GM19463 (cell line): ENCODE measurements around the gene COL2A1.

ENCODE experiments used
- ATAC-seq: cut with Tn5 transposase; IDR thresholded peaks from one replicate; pipeline ENCODE4 v1.9.1; 2021; ENCODE audit warnings: mild to moderate bottlenecking, moderate library complexity; ENCODE audit not compliant: unreplicated experiment

COL2A1 gene

DNA sequence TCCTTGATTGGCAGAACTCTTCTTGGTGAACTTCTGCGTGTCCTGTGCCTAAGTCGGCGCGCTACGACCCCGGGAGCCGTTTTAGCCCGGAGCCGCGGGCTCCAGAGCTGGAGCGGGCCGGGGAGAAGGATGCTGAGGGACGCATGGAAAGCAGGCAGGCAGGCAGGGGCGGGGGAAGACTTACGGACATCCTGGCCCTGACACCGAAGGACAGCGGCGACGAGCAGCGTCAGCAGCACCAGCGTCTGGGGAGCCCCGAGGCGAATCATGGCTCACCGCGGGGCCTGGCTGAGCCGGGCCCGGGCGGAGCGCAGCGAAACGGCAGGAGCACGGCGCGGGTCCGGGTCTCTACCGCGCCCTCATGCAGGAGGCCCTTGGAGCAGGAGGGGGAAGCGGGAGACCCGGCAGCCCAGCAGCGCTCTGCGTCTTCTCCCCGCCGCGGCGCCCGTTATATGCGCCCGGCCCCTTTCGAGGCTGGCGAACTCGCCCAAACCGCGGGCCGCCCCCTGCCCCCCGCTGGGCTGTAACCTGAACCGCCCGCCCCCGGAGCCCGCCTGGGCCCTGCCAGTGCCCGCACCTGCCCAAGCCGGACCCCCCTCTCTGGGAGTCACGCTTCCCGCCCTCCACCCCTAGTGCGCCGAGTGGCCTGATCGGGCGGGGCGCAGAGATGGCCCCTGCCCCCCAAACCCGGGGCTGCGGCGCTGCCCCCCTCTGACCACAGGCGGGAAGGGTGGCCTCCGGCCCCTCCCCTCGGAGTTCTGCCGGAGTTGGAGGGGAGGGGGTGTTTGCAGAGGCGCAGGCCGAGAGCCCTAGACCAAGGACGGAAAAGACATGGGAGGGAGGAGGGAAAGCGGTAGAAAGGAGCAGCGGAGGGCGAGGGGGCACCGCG is at the start of gene COL2A1:
Gene COL2A1 (minus strand): TSS at position 424 of the 889 bp plus-strand sequence. CDS start 155 bp downstream, at position 269.
- no peak for ATAC-seq

DNA sequence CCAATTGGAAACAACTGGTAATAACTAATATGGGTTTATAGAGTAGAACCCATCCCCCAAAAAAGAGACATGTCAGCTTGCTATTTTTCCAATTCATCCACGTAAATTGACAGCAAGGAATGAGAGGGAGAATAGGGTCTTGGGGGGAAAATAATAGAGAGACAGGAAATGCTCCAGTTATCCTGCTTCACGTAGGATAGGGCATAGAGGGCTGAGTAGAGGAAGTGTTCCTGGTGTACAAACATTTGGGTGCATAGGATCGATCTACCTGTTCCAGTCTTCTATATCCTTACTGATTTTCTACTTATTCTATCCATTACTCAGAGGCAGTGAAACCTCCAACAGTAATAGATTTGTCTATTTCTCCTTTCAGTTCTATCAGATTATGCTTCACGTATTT is 49.6 kb upstream of the COL2A1 start:
- ATAC-seq = no peak

DNA sequence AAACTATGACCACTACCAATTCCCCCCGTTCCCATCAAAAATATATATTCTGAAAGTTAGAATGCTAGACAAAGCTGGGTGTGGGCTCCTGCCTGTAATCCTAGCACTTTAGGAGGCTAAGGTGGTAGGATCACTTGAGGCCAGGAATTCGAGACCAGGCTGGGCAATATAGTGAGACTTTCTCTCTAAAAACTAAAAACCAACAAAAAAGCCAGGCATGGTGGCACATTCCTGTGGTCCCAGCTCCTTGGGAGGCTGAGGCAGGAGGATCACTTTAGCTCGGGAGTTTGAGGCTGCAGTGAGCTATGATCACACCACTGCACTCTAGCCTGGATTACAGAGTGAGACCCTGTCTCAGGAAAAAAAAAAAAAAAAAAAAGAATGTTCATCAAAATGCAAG is 48.8 kb upstream of the COL2A1 start:
- ATAC-seq = no peak

DNA sequence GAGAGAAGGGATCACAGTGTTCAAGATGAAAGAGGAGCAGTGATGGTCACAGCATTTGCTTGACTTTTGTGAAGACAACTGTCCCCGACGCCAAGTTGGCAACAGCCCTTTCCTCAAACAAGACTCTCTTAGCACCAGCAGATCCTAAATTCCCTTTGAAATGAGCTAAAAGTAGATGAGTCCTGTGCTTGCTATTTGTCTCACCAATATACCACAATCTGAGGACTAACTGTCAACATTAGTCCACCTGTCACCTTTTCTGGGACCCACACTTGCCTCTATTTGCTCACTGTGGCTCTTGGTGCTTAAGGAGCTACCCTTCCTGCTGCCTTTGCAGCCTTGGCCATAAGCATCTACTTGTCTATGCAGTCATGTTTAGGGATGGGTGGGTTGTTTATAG is 47.4 kb upstream of the COL2A1 start:
- no peak for ATAC-seq

DNA sequence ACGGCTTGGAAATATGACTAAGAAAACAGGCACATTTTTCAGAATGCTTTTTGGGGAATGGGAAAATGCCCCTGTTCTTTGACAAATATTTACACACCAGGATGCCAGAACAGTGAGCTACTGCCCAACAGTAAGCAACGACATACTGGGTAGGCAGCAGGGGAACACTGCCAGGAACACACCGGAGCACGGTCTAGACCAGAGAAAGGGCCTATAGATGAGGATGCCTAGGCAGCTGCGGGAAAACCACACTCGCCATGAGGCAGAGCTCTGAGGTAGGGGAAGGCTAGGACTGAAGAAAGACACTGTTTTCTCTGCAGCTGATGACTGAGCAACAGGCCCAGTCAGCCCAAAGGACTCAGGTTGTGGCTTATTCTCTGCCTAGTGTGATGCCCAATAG is 45.9 kb upstream of the COL2A1 start:
- ATAC-seq = no peak

DNA sequence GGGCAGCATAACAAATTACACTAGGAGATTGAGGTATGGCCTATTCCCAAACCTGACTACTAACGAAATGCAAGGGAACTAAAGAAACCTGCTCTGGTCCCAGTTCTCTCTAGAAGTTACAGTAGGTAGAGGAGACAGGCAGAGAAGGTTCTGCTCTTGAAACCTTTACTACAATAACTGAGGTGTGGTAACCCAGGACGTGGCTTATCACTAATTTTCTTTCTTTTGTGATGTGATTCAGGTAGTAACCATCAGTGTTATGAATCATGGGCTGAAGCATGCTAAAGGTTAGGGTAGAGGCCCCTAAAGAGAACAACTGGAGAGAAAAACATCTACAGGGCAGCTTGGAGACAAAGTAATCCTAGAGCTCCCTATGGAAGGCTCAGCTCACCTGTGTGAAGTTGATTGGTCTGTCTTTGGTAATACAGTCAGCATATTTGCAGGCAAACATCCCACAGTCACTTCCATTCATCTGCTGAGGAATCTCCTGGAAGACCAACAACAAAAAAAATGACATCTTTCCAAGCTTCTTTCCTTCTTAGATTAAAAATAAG is 41.8 kb upstream of the COL2A1 start:
- ATAC-seq = no peak

DNA sequence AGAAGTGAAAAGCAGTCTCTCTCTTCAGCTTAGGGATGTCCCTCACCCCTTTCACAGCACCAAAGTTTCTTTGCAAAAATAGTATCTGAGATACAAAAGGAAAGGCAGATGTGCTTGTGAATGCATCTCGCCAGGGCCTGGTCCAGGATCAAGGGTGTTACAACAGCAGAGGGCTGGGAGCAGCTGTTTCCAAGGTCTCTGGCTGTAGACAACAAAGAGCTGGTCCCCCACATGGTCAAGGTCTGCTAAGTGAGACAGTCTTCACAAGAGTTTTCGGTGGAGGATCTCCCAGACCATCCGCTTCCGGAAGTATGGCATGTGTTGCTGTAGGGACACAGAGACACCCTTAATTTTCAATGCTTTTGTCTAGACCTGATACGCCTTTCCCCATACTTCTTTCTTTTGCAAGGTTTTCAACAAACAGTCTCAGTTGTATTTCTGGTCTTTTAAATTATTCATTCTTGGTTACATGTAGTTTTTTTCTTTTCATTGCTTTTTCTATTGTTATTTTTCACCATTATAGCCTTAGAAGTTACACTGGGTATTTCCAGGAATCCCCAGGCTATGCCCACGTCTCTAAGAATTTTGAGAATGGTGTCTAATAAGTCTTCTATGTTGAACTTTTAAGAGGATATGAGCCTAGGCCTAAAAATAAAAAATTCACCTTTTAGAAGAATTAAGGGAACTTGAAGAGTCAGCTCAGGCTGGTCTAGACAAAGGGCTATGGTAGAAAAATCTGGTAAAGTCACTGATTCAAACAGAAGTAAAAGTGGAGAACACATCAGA is 41.0 kb upstream of the COL2A1 start:
- no peak for ATAC-seq

DNA sequence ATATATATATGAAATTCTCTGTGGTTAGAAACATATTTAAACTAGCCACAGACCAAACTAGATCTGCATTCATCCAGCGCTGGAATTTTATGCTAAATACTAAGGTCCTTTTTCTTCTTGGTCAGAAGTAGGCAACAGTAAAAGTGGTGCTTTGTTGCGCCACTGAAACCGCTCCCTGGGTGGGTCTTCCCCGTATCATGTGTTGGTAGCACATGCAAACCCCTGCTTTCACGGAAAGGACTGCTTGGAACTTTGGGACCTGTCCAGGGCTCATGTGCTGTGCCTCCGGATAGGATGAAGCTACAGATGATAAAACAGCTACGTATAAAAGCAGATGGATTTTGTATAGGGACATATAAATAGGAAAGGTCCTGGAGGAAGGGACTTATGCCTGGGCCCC is 40.1 kb upstream of the COL2A1 start:
- ATAC-seq = no peak

DNA sequence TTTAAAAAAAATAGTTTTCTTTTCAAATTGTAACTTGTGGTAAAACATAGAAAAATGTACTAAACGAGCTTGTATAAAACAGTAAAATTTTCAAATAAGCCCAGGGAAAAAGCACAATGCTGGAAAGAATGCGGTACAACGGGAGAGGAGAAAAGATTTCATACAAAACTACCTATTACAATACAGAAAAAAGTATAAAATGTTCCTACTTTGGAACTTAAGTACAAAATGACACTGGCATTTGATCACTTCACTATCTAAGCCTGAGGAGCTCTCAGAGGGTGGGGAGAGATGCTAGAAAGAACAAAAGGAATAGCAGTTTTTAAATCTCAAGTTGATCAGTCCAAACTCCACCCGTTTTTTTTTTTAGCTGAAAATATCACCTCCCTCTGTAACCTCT is 39.5 kb upstream of the COL2A1 start:
- no peak for ATAC-seq

DNA sequence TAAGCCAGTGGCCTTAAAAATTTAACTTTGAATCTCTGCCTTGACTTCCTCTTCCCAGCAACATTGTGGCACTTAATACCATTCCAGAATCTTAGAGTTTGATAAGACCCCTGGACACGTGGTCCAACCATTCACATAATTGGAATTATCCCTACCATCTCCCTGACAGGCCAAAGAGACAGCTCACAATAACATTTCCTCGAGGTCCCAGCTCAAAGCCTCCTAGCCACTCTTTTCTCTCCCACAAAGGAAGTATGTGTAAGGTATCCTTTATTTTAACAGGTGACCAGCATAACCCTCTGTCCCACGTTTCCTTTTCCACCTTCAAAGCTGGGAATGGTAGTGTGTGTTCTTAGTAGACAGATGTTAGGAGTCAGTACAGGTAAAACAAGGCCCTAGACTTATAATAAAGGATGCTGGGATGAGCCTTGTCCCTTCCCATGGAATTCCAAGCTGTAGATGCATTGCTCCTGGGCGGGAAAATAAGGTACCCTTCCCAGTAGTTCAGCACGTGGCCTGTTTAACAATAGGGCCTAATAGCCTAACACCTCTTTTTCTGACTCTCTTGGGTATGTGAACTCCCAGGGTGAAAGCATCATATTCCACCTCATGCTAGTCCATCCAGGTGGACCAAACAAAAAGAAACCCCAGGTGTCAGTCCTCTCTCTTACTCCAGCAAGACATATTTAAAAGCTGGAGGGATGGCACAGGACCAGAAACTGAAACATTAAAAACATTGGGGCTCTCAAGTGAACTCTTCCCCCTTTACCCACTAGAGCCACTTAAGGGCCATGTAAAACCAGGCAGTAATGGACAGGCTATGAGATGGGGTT is 37.5 kb upstream of the COL2A1 start:
- ATAC-seq = no peak

DNA sequence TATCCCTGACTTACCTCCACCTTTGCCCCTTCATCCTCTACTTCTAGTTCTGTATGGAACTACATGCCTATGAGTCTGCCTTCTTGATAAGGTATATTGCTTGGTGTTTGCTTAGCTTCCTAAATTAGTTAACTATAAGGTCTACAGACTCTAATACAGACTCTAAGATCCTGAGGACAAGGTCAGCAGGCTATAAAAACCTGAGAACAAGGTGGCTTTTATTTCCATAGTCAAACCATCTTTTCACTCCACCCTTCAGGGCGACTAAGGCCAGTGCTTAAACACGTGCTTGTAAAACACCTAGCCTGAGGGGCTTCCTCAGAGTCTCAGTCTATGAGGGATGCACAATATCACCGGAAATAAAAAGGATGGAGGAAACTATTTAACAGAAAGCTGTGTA is 36.1 kb upstream of the COL2A1 start:
- no peak for ATAC-seq

DNA sequence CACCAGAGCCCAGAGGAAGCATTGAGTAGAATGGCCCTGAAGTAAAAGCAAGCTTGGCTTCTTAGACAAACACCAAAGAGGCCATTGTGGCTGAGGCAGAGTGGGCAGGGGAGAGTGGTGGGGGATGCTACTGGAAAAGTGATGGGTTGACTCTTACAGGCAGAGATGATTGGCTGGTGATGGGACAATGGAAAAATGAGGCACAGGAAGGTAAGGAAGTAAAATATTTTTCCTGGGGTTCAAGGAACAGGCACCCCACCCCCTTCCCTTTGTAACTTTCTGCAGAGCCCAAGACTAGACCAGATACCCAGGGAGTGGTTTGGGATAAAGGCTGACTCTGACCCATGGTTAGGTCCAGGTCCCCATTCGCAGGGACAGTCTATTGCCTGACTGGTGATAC is 34.9 kb upstream of the COL2A1 start:
- no peak for ATAC-seq

DNA sequence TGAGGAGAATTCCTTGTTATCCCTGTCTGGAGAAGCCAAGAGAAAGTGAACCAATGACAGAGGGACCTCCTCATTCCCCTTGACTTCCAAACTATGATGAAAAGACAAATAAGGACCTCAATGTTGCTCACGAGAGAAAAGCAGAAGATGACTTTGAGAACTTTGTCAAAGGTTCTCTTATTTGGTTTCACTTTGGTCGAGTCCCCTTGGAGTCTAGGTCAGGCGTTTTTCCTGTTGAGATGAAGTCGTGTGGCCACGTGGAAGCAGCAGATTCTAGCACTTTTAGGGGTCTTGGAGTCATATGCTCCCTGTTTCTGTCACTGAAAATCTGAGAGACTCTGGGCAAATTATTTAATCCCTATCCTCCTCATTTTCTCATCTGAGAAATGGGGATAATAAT is 33.8 kb upstream of the COL2A1 start:
- ATAC-seq = no peak

DNA sequence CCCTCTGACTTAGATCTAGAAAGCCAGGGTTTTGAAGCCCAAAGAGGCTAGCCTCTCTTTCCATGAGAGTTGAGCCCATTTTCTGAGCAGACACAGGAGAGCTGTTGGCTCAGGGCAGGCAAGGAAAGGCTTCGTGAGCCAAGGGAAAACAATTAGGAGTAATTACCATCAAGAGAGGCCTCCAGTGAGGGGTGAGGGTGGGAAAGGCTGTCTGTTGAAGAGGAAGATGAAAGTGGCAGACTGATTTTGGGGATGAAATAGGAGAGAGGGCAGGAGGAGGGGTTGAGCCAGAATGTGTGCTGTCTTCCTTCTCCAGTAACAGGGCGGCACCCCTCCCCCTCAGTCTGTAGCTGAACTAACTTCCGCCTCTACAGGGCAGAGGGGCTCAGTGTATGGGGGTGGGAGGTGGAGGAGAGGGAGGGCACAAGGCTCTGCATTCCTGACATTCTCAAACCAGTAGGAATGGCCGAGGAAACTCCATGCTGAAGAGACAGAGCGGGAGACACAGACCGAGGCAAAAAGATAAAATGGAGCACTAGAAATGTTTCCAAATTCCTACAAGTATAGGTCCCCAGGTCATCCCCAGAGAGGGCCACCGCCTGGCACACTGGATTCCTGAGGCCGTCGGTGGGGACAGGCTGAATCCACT is 33.1 kb upstream of the COL2A1 start:
- no peak for ATAC-seq

DNA sequence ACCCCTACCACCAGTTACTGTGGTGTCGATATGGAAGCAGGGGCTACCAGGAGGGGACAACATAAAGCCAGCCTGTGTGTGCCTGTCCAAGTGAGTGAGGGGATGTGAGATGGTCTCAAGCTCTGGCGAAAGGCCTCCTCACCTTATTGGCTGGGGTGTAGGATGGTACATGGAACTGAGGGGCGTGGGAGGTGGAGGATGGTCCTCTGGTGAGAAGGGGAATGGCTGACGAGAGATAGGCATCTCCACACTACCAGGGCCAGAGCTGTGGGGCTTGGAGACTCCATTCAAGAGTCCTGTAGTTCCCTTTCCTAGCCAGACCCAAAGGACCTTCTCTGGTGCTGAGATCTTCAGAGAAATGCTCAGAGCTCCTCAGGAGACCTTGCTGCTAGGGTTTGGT is 32.5 kb upstream of the COL2A1 start:
- ATAC-seq = no peak

DNA sequence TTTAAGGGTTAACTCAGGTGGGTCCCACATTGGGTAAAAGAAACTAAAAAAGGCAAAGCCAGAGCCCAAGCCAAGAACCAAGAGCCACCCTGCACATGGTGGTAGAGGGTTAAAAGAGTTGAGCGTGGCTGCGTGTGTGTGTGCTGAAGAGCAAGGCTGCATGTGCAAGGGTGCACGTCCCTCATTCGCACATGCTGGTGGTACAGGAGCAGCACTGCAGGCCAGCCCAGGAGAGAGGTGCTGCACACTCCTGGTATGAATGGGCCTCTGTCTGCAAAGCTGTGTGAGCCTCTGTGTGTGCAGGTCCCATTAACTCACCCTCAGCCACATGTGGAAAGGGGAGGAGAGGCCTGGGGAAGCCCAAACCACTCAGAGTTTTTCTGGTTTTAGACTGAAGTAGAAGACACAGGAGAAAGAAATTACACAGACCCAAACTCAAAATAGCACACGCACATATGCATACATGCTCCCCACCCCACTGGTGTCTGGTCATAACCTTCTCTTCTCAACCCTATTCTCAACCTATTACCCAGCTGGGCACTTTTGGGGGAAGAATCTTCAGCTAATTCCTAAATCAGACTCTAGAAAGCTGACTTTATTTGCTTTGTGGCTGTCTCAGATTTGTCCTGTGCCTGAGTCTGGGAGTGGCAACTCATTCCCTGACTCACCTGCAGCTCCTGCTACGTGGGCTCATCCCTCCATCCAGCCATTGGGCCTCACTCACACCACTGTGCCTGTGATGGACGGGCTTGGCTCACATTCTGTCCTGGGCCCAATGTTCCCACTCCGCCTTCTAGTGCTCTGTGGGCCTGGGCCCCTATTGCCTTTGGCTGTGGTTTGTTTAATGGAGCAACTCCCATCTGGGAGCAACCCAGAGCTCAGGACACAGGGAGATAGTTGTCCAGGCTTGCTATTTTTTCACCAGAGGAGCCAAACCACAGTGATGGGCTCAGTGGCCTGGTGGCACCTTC is 30.8 kb upstream of the COL2A1 start:
- no peak for ATAC-seq

DNA sequence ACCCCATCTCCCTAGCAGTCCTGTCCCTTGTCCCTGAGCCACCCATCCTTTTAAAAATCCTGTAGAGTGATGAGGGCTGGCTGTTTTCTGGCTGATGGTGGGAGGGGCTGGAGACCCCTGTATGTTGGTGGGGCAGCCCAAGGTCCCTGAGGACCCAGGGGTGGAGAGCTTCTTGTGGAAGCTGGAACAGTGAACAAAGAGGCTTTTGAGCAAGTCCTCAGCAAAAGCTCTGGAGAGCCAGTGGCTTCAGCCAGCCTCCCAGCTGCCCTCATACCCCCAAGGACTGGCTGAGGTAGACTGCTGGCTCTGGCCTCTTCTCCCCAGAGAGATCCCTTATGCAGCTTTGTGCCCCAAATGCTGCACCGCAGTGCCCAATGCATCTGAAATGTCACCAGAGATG is 29.2 kb upstream of the COL2A1 start:
- ATAC-seq = no peak

DNA sequence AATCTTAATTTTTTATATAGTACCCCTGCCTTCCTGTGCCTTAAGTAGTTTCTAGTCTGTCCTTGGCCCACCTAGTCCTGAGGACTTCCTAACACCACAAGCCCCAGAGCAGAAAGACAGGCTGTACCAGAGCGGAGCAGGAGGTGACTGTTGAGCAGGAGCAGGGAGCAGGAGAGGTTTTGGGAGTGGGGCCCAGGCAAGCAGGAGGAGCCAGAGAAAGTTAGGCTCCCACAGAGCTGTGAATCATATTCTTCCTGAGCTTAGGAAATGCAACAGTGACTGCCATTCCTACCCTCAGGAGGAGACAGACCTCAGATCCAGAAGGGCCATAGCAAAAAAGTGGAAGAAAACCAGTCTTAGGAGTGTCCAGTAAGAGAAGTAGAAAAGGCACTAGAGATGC is 28.3 kb upstream of the COL2A1 start:
- no peak for ATAC-seq
